Measurements from ENCODE around the gene ENO2. TPM values are rescaled to one million over a fixed set of nuclear protein-coding genes. Genes with fewer than 3 reads are reported as not detected.

Gene ENO2
- total RNA-seq, 1 donor from 2014 or later: 182 TPM

- Mint-ChIP-seq H3K9me3 (ENCODE audit: unreplicated experiment) (no peaks in the 10 kb centered on the region), H3K27ac (ENCODE audit: unreplicated experiment) (no peak overlapping the region), H3K4me3 (ENCODE audit: unreplicated experiment) (no peak overlapping the region), H3K27me3 (ENCODE audit: unreplicated experiment) (peaks cover 12% of the 10 kb centered on the region), H3K36me3 (ENCODE audit: unreplicated experiment) (no peaks in the 10 kb centered on the region), H3K4me1 (ENCODE audit: low read depth, unreplicated experiment) (peaks cover 5% of the 10 kb centered on the region)
- DNase-seq: no peak
- no peak for TF ChIP-seq CTCF (IDR thresholded peaks at IDR 0.05; ENCODE audit: partially characterized antibody, unreplicated experiment)
These were observed 37.3 kb downstream of the ENO2 start for GRCh38 chr12:6951551-6952120.

GRCh38 chr12:6952121-6952862, 37.9 kb downstream of the ENO2 start:
- H3K27ac Mint-ChIP-seq (ENCODE audit: unreplicated experiment): no peak overlapping the region
- no peak for DNase-seq
- H3K4me1 Mint-ChIP-seq (ENCODE audit: low read depth, unreplicated experiment): no peaks in the 10 kb centered on the region
- TF ChIP-seq CTCF (IDR thresholded peaks at IDR 0.05; ENCODE audit: partially characterized antibody, unreplicated experiment): no peak
- no peak overlapping the region for H3K4me3 Mint-ChIP-seq (ENCODE audit: unreplicated experiment)
- peaks cover 11% of the 10 kb centered on the region for H3K27me3 Mint-ChIP-seq (ENCODE audit: unreplicated experiment)
- H3K9me3 Mint-ChIP-seq (ENCODE audit: unreplicated experiment): peaks cover 2% of the 10 kb centered on the region
- no peaks in the 10 kb centered on the region for H3K36me3 Mint-ChIP-seq (ENCODE audit: unreplicated experiment)

GRCh38 chr12:6952863-6953441, 38.6 kb downstream of the ENO2 start:
- TF ChIP-seq CTCF (IDR thresholded peaks at IDR 0.05; ENCODE audit: partially characterized antibody, unreplicated experiment): no peak
- Mint-ChIP-seq H3K36me3 (ENCODE audit: unreplicated experiment) (no peaks in the 10 kb centered on the region), H3K27ac (ENCODE audit: unreplicated experiment) (no peak overlapping the region), H3K4me1 (ENCODE audit: low read depth, unreplicated experiment) (no peaks in the 10 kb centered on the region), H3K9me3 (ENCODE audit: unreplicated experiment) (peaks cover 2% of the 10 kb centered on the region), H3K27me3 (ENCODE audit: unreplicated experiment) (peaks cover 9% of the 10 kb centered on the region), H3K4me3 (ENCODE audit: unreplicated experiment) (no peak overlapping the region)
- no peak for DNase-seq

- H3K27ac Mint-ChIP-seq (ENCODE audit: unreplicated experiment): no peak overlapping the region
- H3K9me3 Mint-ChIP-seq (ENCODE audit: unreplicated experiment): peaks cover 6% of the 10 kb centered on the region
- no peaks in the 10 kb centered on the region for H3K36me3 Mint-ChIP-seq (ENCODE audit: unreplicated experiment)
- peak overlapping the region; percentile 32 for H3K4me3 Mint-ChIP-seq (ENCODE audit: unreplicated experiment)
- peaks cover 12% of the 10 kb centered on the region for H3K27me3 Mint-ChIP-seq (ENCODE audit: unreplicated experiment)
- TF ChIP-seq CTCF (IDR thresholded peaks at IDR 0.05; ENCODE audit: partially characterized antibody, unreplicated experiment): no peak
- H3K4me1 Mint-ChIP-seq (ENCODE audit: low read depth, unreplicated experiment): no peaks in the 10 kb centered on the region
- no peak for DNase-seq
These were observed 39.3 kb downstream of the ENO2 start for GRCh38 chr12:6953442-6954315.

All from glutamatergic neuron (in vitro differentiated cells).